Omental fat pad (tissue), 4 donors: ENCODE measurements around the gene DBET. TPM values are rescaled to one million over a fixed set of nuclear protein-coding genes. Genes with fewer than 3 reads are reported as not detected.
A peak's percentile ranks its signal among the peaks of the same experiment; 100 is the strongest.
"Not testable (repeated sequence)": the region's sequence is repeated elsewhere in the genome, so short reads cannot be mapped to it uniquely, and the experiment has no call there.

Experiments used
- ATAC-seq: fragments of 150-250 bp; one replicate; pipeline ENCODE4 v1.9.1; 2016; ENCODE audit warnings: mild to moderate bottlenecking, moderate library complexity; ENCODE audit not compliant: low FRiP score
- DNase-seq: peaks from one replicate; pipeline ENCODE4 v3.0.0-alpha.2; 2019; ENCODE audit warnings: low spot score
- small RNA-seq: library from RNA; depleted of rRNA; stranded (forward); fragments of <200 nt; gene quantifications from one replicate; pipeline ENCODE3, GENCODE V24; 2016
- total RNA-seq, 4 donors: library from RNA; depleted of rRNA; stranded (reverse); fragments of >200 nt; gene quantifications; one replicate each; pipeline ENCODE4 v1.1.0, GENCODE V29; 2016

Gene DBET
- total RNA-seq, 4 donors from 2014 or later = not detected

GRCh38 chr4:190093052-190093451 is 28.8 kb downstream of the DBET start:
- ATAC-seq, DNase-seq: not testable (repeated sequence)

GRCh38 chr4:190094031-190094430 is 29.7 kb downstream of the DBET start:
- not testable (repeated sequence) for ATAC-seq, DNase-seq

- not testable (repeated sequence) for DNase-seq, ATAC-seq
These were observed 31.0 kb downstream of the DBET start for GRCh38 chr4:190095335-190095734.

DNA sequence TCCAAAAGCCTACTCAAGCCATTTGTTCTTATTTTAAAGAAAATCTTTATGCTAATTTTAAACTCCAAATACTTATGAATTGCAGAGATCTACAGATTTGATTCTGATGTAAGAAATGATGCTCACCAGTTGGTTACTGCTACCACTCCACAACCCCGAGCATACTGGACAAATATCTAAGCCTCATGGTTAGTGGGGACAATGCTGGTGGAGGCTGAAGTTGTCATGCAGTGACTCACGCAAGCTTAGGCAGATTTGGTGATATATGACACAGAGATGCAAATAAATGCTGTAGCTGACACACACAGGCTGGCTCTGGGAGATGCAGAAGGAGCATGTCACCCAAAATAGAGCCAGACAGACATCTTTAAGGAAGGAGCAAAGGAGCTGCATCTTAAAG is 35.3 kb downstream of the DBET start:
- ATAC-seq, DNase-seq: not testable (repeated sequence)

DNA sequence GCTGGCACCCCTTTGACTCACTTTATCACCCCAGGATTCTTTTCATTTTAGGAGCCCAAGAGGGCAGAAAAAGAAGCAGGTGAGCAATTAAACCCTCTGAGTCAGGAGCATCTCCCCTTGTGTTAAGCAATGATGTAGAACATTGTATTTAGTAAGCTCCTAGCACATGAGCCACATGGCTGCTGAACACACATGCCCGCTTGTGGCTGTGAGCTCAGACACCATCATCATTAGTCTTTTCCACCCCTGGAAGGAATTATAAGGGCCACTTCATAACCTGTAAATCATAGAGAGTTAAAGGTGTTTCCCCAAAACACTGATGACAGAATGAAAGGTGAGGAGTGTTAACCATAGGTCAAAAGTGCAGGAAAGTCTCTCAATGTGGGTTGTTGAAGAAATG is 37.2 kb downstream of the DBET start:
- DNase-seq, ATAC-seq: not testable (repeated sequence)

GRCh38 chr4:190106191-190106590 is 41.9 kb downstream of the DBET start:
- not testable (repeated sequence) for ATAC-seq, DNase-seq

GRCh38 chr4:190106611-190107480 is 42.5 kb downstream of the DBET start:
- DNase-seq, ATAC-seq: not testable (repeated sequence)

DNA sequence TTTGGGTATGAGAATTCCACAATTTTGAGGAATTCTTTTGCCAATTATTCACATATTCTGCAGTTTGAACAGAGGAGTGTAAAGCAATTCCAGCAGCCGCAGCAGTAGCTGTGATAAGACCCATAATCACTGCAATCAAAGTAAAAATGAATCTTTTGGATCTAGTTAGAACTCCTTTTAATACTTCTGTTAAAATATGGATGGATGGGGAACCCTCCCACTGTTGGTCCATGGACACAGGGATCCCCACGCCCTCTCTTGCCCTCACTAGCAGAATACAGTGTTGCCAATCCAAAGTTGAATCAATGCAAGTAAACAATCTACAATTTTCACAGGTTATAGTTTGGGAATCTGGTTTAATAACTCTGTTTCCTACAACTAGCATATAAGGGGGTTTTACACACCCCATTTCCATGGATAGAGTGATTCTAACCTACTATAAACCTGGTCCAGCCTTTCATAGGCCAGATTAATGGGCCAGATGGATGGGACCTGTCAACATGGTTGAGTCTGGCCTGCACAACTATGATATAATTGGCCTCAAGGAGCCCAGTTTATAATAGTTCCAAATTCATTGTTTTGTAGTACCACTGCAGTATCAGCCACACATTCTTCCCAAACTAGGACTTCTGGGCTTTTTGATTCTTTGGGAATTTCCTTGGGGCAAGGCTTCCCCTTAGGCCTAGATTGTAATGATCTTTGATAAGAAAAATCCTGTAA is 43.6 kb downstream of the DBET start:
- ATAC-seq = peak; percentile 68
- DNase-seq = not testable (repeated sequence)

DNA sequence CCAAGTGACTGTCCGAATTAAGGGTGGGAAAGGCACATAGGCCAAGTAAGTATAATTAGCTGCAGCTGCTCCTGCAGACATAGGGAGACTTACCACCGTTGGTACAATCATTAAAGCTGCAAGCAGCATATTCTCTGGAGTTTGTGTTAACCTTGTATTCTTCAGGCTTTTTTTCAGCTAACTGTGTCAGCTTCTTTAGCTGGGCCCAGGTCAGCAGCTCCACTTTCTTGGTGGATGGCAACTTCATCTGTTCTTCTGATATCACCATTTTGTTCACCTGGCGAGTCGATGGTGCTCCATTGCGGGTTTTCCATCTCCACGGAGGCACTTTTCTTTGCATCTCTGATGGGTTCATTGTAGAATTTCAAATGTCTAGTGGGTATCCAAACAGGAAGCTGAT is 44.5 kb downstream of the DBET start:
- not testable (repeated sequence) for DNase-seq, ATAC-seq

DNA sequence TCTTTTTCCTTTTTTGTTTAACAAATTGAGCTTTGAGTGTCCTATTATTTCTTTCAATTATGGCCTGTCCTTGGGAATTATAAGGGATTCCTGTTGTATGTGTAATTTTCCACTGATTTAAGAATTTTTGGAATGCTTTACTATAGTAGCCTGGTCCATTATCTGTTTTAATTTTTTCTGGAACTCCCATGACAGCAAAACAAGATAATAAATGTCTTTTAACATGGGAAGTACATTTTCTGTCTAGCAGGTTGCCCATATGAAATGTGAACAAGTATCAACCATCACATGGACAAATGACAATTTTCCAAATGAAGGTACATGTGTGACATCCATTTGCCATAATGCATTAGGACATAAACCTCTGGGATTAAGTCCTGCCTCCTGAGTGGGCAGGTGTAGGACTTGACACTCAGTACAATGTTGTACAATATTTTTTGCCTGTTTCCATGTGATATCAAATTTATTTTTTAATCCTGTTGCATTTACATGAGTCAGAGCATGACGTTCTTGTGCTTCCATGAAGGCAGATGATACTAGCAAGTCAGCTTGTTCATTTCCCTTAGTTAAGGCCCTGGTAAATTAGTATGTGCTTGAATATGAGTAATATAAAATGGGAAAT is 45.2 kb downstream of the DBET start:
- ATAC-seq, DNase-seq: not testable (repeated sequence)

DNA sequence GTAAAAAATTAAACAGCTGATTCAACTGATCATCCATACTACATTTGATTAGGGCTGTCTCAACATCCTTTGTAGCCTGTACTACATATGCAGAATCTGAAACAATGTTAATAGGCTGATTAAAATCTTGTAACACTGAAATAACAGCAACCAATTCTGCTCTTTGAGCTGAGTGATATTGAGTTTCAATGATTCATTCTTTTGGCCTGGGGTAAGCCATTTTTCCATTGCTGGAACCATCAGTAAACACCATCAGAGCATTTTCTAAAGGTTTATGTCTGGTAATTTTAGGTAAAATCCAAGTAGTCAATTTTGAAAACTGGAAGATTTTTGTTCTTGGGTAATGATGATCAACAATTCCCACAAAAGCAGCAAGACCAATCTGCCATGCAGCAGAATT is 45.7 kb downstream of the DBET start:
- DNase-seq, ATAC-seq: not testable (repeated sequence)

GRCh38 chr4:190110570-190111295 is 46.4 kb downstream of the DBET start:
- not testable (repeated sequence) for DNase-seq, ATAC-seq

DNA sequence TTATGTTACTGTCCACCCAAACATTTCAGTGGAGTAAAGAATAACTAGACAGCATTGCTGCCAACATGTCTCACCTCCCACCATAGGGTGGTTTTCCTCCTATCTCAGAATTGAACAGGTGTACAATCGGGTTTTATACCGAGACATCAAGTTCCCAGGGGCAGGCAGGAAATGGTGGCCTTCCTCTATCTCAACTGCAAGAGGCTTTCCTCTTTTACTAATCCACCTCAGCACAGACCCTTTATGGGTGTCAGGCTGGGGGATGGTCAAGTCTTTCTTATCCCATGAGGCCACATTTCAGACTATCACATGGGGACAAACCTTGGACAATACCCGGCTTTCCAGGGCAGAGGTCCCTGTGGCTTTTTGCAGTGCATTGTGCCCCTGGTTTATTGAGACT is 48.6 kb downstream of the DBET start:
- not testable (repeated sequence) for ATAC-seq, DNase-seq

GRCh38 chr4:190114991-190115390 is 50.7 kb downstream of the DBET start:
- DNase-seq = not testable (repeated sequence)

More at GRCh38 chr4:190114991-190115390, 50.7 kb downstream of the DBET start:
- not testable (repeated sequence) for ATAC-seq

Small RNAs within 50 kb of the gene (small RNA-seq; reads per million reads assigned to genes)
- gene RNA5SP174 (1.0 reads per million), gene RNA5SP175 (0.39 reads per million)

Other genes with a start within 250 kb of the DBET start
- gene FRG1, start 123.6 kb upstream of the DBET start, total RNA-seq = 10 to 100 TPM; 33.1 to 41.3 (median 34.0) TPM
- not detected for gene FRG2, start 37.2 kb upstream of the DBET start, total RNA-seq
- gene DUX4, start 109.3 kb downstream of the DBET start, total RNA-seq = not detected